HG02763 (cell line): ENCODE measurements around the gene PDE9A.
"Not testable (repeated sequence)": the region's sequence is repeated elsewhere in the genome, so short reads cannot be mapped to it uniquely, and the experiment has no call there.

Source experiments
- ATAC-seq: cut with Tn5 transposase; IDR thresholded peaks from one replicate; pipeline ENCODE4 v1.9.1; 2021; ENCODE audit warnings: mild to moderate bottlenecking, moderate library complexity; ENCODE audit not compliant: unreplicated experiment

The PDE9A gene

DNA sequence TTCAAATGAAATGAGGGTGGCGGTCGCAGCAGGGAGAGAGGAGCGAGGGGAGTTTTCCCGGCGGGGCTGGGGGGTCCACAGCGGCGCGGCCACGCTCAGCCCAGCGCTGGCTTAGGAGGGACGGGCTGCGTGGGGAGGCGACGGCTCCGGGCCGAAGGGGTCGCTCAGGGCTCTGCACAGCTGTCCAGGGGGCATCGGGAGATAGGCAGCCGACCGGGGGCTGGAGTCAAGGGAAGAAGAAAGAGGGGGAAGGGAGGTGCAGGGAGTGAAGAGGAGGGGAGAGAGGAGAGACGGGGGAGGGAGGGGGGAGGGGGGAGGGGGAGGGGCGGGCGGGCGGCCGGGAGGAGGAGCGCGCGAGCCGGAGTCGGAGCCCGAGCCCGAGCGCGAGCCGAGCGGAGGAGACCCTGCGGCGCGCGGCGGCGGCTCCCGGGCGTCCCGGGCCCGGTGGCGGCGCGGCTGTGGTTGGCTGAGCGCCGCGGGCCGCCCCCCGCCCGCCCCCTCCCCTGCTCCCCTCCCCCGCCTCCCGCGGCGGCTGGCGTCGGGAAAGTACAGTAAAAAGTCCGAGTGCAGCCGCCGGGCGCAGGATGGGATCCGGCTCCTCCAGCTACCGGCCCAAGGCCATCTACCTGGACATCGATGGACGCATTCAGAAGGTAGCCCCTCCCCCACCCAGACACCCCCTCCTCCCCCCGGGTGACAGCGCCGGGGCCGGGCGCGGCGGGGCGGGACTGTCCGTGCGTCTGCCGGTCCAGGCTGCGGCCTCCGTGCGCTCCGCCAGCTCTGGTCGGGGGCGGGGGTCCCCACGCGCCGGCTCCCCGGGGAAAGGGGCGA, at the start of gene PDE9A:
Gene PDE9A, plus strand, starts transcription at position 391 of the 831 bp plus-strand sequence. Its CDS starts 194 bp downstream, at position 585.
- ATAC-seq = no peak

DNA sequence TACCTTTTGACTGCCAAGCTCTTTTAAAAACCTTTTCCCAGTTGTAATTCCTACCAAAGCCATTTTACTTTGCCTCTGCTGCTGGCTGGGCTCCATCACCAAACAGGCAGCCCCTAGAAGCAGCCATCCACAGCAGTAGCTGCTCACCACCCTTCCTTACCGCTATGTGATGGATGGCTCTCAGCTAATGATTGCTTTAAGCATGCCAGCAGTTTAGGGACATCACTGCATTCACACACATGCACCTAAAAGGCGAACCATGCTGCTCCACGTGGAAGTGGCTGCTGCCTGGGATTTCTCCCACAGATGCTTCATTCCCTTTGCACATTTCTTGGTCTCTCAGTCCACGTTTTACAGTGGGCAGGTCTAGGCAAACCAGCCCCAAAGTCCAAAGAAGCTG, 46.3 kb upstream of the PDE9A start:
- no peak for ATAC-seq

DNA sequence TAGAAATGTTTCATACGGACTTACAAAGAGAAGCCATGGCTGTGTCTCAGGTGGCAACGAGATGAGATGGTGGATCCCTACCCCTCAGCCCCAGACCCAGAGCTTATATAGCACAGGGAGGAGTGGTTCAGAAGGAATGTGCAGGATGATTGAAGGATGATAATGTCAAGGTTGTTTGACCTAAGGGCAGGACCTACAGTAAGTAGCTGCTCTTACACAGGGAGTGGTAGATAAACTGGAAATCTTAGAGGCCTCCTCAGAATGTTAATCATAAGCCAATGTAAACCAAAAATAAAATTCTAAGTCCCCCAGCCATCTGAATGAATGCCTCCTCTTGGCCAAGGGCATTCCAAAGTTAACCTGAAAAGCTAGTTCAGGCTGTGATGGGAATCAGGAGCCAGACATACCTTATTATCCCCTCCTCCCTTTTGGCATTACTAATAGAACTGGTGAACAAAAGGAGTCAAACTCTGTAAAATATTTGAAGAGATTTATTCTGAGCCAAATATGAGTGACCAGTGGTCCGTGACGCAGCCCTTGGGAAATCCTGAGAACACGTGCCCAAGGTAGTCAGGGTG, 45.8 kb upstream of the PDE9A start:
- ATAC-seq = no peak

DNA sequence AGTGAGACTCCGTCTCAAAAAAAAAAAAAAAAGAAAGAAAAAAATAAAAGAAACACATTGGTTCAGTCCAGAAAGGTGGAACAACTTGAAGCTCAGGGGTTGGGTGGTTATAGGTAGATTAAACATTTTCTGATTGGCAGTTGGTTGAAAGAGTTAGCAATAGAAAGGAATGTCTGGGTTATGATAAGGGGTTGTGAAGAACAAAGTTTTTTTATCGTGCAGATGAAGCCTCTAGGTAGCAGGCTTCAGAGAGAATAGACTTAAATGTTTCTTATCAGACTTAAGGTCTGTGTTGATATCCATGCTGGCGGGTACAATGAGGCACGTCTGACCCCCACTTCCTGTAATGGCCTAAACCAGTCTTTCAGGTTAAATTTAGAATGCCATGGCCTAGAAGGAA, 45.0 kb upstream of the PDE9A start:
- ATAC-seq = no peak

DNA sequence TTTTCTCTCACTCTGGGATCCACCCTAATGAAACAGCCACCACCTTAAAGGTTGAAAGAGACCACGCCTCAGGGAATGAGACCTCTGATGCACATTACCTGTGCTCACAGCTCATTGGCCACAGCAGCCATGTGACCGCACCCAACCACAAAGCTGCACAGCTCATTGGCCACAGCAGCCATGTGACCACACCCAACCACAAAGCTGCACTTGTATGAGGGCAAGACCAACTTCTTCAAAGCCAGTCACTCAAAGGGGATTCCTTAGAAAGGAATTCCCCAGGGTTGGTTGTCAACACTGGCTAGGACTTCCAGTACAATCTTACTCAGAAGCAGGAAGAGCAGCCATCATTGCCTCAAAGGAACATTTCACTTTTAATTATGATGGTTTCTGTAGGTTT, 43.6 kb upstream of the PDE9A start:
- no peak for ATAC-seq

DNA sequence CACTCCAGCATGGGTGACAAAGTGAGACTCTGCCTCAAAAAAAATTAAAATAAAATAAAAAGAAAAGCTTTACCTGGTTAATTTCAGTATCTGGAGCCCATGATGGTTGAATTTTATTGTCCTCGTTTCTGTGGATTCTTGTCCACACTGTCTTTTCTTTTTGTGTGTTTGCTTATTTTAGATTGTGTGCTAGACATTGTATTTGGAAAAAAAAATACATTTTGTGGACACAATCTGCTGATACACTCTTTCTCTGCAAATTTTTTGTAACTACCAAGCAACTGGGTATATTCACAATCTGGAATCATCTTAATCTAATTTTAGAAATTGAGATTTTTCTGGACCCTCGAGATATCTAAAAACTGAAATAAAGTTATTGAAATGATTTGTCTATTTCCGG, 41.6 kb upstream of the PDE9A start:
- ATAC-seq = no peak

DNA sequence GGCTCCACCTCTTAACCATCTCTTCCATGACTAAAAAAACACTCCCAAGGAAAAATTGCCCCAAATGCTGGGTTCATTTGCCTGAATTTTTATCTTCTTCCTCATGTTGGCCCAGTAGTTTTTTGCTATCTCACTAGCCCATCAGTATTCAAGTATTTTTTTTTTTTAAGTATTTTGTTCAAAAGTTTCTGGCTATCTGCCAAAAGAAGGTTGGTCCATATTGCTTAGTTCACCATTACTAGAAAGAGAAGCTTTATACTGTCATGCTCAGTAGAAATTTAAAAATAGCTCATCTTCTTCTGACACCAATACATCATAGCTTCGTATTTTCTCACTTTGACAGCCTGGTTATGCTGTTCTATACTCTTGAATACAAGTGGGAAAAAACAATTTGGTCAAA, 41.0 kb upstream of the PDE9A start:
- no peak for ATAC-seq

DNA sequence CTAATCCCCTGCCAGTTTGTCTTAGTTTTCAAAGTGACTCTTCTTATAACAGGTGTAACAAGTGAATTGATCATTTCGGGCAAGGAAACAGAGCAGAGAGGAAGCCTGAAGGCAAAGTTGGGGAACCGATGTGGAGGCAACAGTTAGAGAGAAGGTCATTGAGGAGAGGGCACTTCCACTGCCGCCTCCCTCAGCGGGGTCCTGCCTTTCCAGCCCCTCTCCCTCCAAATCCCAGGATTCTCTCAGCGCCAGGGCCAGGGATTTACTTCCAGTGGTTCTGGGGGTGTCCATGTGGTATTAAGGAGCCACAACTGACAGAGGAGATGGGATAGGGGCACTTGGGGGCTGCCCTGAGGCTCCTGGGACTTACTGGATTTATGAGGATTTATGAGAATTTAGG, 39.7 kb upstream of the PDE9A start:
- ATAC-seq = no peak

DNA sequence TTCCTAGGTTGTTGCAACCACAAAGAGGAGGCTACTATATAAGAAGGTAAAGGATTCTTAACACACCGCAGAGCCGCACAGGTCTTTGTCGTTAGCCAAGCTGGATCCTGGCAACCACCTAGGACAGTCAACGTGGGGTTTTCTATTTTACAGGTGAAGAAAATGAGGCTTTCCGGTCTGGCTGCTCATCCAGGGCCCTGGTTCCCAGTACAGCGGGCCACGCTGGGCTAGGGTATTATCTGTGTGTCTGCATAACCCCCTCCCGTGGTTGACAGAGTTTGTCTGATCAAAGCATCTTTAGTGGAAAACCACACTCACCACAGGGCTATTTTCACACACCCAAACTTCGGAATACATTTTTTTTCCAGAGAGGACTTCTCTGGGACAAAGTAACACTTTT, 39.0 kb upstream of the PDE9A start:
- ATAC-seq = no peak

DNA sequence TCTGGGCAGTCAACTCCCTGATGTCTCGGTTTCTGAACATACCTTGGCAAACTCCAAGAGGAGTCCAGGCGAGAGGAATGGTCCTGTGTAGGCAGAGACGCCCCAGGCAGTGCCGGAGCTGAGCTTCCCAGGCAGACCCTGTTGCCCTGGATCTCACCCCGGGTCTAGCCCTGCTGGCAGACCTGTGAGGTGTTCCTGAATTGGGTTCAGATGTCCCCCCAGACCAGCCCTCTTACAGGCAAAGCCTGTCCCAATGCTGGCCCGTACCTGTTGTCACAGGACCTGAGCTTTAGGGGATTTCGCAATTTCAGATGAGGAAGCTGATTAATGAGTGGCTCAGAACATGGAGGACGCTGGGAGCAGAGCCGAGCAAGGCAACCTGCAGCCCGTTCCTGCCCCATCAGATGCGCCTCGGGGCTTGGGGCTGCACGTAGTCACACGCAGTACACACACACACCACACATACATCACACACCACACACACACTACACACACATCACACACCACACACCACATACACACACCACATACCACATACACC, 38.5 kb upstream of the PDE9A start:
- ATAC-seq = no peak

DNA sequence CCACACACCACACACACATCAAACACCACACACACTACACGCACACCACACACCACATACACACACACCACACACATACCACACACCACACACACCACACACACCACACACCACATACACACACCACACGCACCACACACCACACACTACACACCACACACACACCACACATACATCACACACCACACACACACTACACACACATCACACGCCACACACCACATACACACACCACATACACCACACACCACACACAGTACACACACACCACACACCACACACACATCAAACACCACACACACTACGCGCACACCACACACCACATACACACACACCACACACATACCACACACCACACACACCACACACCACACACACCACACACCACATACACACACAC, 38.0 kb upstream of the PDE9A start:
- not testable (repeated sequence) for ATAC-seq

DNA sequence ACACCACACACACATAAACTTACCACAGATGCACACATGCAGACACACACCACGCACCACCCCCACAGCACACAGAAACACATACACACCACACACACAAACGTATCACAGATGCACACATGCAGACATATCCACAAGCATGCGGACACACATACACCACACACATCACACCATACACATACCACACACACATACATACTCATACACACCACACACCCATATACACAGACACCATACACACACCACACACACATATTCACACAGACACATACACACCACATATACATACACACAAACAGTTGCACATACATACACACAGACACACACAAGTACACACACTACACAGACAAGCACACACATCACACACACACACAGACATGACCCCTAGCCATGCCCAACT, 37.5 kb upstream of the PDE9A start:
- no peak for ATAC-seq

DNA sequence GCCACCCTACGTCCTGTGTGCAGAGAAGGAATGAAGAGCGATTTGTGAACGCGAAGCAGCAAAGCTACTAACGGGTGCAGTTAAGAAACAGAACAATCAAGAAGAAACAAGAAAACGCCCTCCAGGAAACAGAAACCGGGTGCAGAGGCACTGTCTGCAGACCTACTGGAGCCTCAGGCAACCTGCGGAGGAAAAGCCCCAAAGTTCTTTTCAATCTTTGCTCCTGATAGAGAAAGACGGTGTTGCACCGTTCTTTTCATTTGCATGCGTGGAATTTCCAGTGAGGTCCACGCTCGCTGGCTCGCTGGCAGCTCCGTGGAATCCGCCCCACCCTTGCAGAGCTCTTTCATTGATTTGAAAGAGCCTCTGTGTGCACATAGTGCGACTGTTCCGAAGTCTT, 37.0 kb upstream of the PDE9A start:
- no peak for ATAC-seq

DNA sequence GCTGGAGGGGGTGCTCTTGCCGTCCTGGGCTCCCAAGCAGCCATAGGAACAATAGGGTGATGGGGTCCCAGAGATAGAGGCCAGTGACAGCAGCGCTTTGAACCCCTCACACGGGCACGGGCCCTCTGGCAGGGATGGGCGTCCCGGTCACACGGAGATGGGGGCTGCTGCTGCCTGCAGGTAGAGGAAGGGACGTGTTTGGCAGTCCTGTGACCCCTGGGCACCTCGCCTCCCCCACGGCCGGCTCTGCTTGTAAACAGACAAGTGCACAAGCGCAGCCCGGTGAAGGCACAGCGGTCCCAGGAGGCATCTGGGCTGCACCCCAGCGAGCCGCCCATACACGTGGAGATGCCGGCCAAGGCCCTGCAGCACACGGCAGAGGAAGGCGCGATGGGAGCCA, 36.5 kb upstream of the PDE9A start:
- ATAC-seq = no peak

DNA sequence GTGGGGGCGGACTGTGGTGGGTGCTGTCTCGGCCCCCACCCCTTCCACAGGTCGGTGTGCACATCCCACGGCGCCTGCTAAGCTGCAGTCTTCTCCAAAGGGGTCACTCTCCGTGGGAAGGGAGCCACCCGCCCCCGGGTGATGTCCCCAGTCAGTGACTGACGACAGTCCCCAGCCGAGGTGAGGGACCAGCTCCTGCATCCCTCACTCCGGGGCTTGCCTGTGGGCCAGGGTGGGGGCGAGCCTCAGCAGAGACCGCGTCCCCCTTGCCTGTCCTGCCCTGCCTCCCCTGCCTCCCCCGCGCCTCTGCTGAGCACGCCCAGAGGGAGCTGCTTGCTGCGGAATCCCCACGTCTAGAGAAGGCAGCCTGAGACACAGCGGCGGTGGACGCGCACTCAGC, 35.9 kb upstream of the PDE9A start:
- ATAC-seq = no peak

DNA sequence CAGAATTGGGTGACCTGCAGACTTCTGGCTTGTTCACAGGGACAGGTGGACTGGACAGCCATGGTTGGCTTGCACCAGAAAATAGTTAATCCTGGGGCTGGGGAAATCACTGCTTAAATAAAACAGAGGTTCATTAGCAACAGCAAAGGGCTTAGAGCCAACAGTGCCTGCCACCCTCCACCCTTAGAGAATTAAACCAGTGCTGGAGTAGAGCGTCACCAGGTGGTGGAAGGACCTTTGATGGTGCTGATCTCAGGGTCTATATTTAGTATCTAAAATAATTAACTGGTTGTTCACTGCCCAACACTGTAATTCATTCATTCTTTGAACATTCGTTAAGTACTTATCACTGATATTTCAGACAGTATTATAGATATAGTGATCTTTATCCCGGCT, 34.7 kb upstream of the PDE9A start:
- ATAC-seq = no peak

DNA sequence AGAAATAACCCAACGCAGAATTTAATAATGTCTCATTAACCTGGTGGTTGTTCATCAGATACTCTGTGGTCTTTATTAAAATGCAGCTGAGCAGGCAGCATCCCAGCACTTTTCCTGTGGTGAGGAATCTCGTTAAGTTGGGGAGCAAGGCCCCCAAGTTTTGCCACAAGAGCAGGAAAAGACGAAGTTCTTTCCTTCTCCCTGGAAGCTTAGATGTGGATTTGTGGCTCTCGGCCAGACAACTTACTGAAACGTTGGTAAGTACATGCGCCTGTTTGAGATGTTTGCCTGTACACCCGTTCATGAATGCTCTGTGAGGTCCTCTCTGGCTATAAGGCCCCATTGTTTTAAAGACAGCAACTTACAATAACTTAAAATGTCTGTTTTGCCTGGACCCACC, 34.3 kb upstream of the PDE9A start:
- ATAC-seq = no peak

DNA sequence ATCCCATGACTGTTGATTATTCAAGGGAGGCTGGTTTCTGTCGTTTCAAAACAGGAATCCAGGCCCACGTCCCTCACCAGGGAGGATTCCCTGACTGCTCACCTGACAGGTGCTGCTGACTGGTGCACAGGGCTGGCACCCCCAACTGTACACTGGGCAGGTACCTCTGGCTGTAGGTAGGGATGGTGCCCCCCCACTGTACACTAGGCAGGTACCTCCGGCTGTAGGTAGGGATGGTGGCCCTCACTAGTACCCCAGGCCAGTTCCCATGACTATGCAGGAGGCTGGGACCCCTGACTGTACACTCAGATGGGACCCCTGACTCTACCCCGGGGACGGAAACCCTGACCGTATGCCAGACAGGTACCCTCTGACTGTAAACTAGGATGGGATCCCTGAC, 33.6 kb upstream of the PDE9A start:
- no peak for ATAC-seq

DNA sequence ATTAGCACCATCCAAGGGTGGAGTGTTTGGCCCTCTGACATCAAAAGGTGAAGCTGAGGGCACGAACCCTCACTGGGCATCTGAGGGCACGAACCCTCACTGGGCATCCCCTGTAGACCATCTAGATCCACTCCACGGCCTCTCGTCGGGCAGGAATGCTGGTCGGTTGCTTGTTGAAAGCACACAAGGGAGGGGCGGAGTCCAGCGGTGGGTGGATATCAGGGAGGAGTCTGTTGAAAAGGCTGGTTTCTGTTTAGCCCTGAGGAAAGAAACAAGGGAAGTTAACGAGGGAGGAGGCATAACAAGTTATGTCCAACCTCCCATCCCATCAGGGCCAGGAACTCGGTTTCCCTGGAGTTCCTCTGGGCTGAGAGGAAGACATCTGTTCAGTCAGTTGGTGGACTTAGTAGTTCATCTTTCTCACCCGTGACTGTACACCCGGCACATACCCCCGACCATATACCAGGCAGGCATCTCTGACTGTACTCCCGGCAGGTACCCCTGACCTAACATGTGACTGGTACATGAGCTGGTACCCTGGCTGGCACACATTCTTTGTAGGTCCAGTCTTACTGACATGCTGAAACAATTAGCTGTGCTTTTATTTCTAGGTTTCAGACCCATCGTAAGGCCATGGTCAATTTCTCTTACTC, 32.1 kb upstream of the PDE9A start:
- no peak for ATAC-seq

DNA sequence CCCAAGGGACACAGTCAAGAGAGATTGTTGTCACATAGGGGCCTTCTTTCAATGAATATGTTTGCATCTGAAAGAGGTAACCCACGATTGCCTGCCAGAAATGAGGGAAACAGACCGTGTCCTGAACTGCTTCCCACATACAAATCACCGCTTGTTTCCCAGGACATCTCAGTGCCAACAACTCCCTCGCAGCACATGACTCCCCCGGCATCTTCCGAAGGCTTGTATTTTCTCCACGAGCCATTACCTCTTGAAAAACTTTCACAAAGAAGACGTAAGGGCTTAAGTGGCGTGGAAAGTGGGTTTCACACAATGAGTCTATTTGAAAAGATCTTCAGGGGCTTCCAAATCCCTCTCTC, 31.6 kb upstream of the PDE9A start:
- no peak for ATAC-seq

DNA sequence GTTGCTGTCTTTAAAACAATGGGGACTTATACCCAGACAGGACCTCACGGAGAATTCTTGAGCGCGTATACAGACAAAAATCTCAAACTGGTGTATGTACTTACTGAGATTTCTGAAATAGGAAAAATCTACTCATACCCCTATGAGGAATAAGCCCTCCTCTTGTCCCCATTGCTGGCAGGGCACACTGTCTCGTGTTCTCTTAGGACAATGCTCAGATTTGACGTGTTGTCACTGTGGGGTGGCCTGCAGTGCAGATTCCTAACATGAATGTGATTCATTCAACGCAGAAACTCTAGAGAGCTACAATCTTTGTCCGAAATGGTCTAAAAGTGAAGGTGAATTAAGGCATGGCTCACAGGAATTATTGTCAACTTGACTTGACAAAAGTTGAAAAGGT, 31.1 kb upstream of the PDE9A start:
- ATAC-seq = no peak

DNA sequence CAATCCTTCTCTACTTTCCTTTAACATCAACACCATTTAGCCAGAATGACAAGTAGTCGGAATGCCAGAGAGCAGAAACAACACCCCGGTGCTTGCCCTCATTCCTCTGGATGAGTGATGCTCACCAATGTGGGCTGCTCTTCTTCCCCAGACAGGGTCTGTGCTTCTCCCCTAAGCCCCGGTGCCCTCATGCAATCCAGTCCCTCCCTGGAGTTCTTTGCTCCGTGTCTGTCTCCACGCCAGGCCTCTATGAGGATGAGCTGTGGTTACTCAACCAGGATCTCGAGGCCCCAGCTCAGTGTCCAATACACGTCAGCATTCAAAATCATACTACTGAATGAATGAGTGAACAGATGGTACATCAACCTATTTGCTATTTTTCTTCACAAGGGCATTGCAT, 29.7 kb upstream of the PDE9A start:
- no peak for ATAC-seq
